Stomach (tissue), 9 donors: Measurements from ENCODE around the gene PARD3. TPM values are rescaled to one million over a fixed set of nuclear protein-coding genes. Genes with fewer than 3 reads are reported as not detected.

Experiments used
- DNase-seq, 2 donors: peaks; one replicate each; pipeline versions ENCODE4 v3.0.0 to v3.0.0-alpha.2; 2013 to 2019
- H3K27ac ChIP-seq, 5 donors: fragments of 200-600 bp in 4 of 5; sonication (generic) in 4 of 5; one replicate each; pipeline ENCODE4 v1.5.1; 2013 to 2019; ENCODE audit warnings: mild to moderate bottlenecking in 1 of 5, moderate library complexity in 1 of 5
- H3K27me3 ChIP-seq, 3 donors: fragments of 200-600 bp; sonication (generic); one replicate each; pipeline ENCODE4 v1.5.1; 2017 to 2019; ENCODE audit warnings: mixed run types in 1 of 3
- H3K36me3 ChIP-seq, 4 donors: fragments of 200-600 bp; sonication (generic); 1 replicate in 3 of 4; 2 replicates in 1 of 4; pipeline ENCODE4 v1.5.1; 2016 to 2019
- H3K4me1 ChIP-seq, 4 donors: fragments of 200-600 bp; sonication (generic); one replicate each; pipeline ENCODE4 v1.5.1; 2016 to 2019
- H3K4me3 ChIP-seq, 4 donors: fragments of 200-600 bp; sonication (generic) in 3 of 4; one replicate each; pipeline ENCODE4 v1.5.1; 2016 to 2019; ENCODE audit warnings: mild to moderate bottlenecking in 1 of 4
- H3K9me3 ChIP-seq, 4 donors: fragments of 200-600 bp; sonication (generic); one replicate each; pipeline ENCODE4 v1.5.1; 2016 to 2019
- CTCF ChIP-seq, 7 experiments: fragments of 450-650 bp in 4 of 7; fragments of 200-600 bp in 3 of 7; sonication (generic) in 3 of 7; IDR thresholded peaks; one replicate each; pipeline ENCODE4 v1.5.1; 2016 to 2019; ENCODE audit warnings: antibody characterized with exemption in 7 of 7, control low read depth in 2 of 7, mild to moderate bottlenecking in 1 of 7
- EP300 ChIP-seq: sonication (generic); formaldehyde crosslinking; IDR thresholded peaks from one replicate; pipeline ENCODE4 v1.6.1; 2017; ENCODE audit warnings: antibody characterized with exemption
- POLR2A ChIP-seq, 4 donors: fragments of 450-650 bp; IDR thresholded peaks; one replicate each; pipeline ENCODE4 v1.6.1; 2016; ENCODE audit warnings: antibody characterized with exemption in 4 of 4, control low read depth in 2 of 4, mild to moderate bottlenecking in 1 of 4, moderate library complexity in 1 of 4
- POLR2AphosphoS5 ChIP-seq, 3 donors: sonication (generic); formaldehyde crosslinking; IDR thresholded peaks; one replicate each; pipeline ENCODE4 v1.6.1; 2016; ENCODE audit warnings: antibody characterized with exemption in 3 of 3
- WGBS, 5 donors: extraction: QIAGEN DNeasy Blood & Tissue Kit in 3 of 5; methylation state at CpG; one replicate each; pipeline versions ENCODE4 v1.1.5 to v1.1.7; 2013 to 2018; 5-methylcytosine and 5-hydroxymethylcytosine counted together
- intact Hi-C: fragments of 100-400 bp; cut with DNase I; formaldehyde crosslinking; loops from one replicate; pipeline ENCODE4 v1.15.1; 2023; ENCODE audit warnings: low total_unique reads
- polyA plus RNA-seq, 3 donors: library from polyadenylated mRNA; stranded (reverse); fragments of 200-250 nt; gene quantifications; one replicate each; pipeline ENCODE4 v1.2.3, GENCODE V29; 2013
- total RNA-seq, 5 donors: library from RNA; depleted of rRNA; stranded (reverse); fragments of >200 nt; gene quantifications; one replicate each; pipeline versions ENCODE4 v1.1.0 to v1.2.3, GENCODE V29; 2014 to 2016
- donor health status: healthy with polysubstance abuse.
- donor health status: Bipolar disorder and iron deficiency.
- donor health status: healthy.

Gene PARD3
- total and polyA plus RNA-seq, 8 donors, result 13.7 to 118 (median 31.8) TPM

DNA sequence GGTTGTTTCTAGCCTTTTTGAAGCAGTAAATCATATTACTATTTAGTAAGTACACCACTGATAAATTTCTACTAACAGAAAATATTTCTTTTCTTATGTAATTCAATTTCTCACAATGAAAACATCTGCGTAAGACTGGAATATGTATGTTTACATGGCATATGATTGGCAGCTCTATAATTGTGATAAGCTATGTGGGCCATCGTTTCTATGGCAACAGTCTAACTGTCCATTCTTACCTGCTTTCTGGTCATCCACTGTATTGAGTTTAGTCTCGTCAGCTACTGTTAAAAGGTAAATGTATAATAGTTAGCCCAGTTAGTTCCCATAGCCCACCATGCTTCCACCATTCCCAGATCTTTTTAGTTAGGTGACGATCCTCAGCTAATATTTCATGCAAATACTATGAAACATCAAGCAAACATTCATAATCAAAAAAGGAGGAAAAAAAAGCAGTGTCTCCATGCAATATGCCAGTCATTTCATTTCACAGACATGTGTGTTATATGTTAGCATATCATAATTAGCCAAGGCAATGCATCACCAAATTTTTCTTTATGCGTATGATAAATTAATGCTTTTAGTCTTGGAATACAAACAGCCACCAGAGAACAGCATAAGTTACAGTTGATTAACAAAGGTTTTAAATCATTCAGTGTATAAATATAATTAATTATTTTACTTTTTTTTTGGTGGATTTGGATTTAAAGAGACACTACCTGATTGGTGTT lies 479.0 kb downstream of the PARD3 start:
- intact Hi-C loops, result no loop called here
- Histone ChIP-seq H3K4me3 (no peak overlapping the region), H3K27me3 (no peaks in the 10 kb centered on the region), H3K36me3 (peaks cover 0 to 12% (median under 1%) of the 10 kb centered on the region in 4 donors), H3K9me3 (no peaks in the 10 kb centered on the region), H3K4me1 (peaks cover 0 to 13% (median 2%) of the 10 kb centered on the region in 4 donors), H3K27ac (no peak overlapping the region)
- no peak for DNase-seq
- 87 to 92% (median 90%) methylated on average over 5 of the region's 5 CpGs for WGBS, 5 donors
- TF ChIP-seq POLR2A (IDR thresholded peaks at IDR 0.05) (no peak), EP300 (no peak), POLR2AphosphoS5 (IDR thresholded peaks at IDR 0.05) (no peak), CTCF (IDR thresholded peaks at IDR 0.05) (no peak)

GRCh38 chr10:34334908-34335307 lies 480.2 kb downstream of the PARD3 start:
- intact Hi-C loops, result no loop called here
- Histone ChIP-seq H3K27me3 (no peaks in the 10 kb centered on the region), H3K36me3 (peaks cover 0 to 18% (median 8%) of the 10 kb centered on the region in 4 donors), H3K4me1 (peaks cover 0 to 5% (median 0%) of the 10 kb centered on the region in 4 donors), H3K4me3 (no peak overlapping the region), H3K9me3 (no peaks in the 10 kb centered on the region), H3K27ac (no peak overlapping the region)
- no peak for TF ChIP-seq POLR2AphosphoS5 (IDR thresholded peaks at IDR 0.05)
- TF ChIP-seq EP300, result no peak
- no peak for TF ChIP-seq POLR2A (IDR thresholded peaks at IDR 0.05)
- TF ChIP-seq CTCF (IDR thresholded peaks at IDR 0.05), result no peak
- no peak for DNase-seq
- WGBS, 5 donors, result 85 to 95% (median 93%) methylated on average over 4 of the region's 4 CpGs

DNA sequence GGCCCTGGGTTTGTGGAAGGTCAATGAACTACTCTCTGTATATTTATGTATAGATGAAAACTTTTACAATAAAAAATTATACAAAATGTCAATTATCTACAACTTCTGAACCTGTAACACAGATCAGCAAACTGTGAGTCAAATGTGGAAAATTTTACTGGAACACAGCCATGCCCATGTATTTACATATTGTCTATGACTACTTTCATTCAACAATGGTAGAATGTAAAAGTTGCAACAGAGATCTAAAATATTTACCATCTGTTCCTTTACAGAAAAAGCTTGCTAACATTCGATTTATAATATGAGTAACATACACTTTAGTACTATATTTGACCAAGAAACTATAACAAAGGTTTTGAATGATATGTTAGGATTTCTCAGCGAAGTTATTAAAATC lies 481.6 kb downstream of the PARD3 start:
- intact Hi-C loops, result no loop called here
- TF ChIP-seq EP300 (no peak), CTCF (IDR thresholded peaks at IDR 0.05) (no peak), POLR2AphosphoS5 (IDR thresholded peaks at IDR 0.05) (no peak), POLR2A (IDR thresholded peaks at IDR 0.05) (no peak)
- H3K27me3 ChIP-seq, result no peaks in the 10 kb centered on the region
- no peak overlapping the region for H3K27ac ChIP-seq
- DNase-seq, result no peak
- no peak overlapping the region for H3K4me3 ChIP-seq
- H3K4me1 ChIP-seq, result peaks cover 0 to 5% (median 0%) of the 10 kb centered on the region in 4 donors
- no peaks in the 10 kb centered on the region for H3K9me3 ChIP-seq
- whole genome bisulfite sequencing, 5 donors, result 50 to 79% (median 61%) methylated on average over 2 of the region's 2 CpGs
- peaks cover 0 to 18% (median 9%) of the 10 kb centered on the region in 4 donors for H3K36me3 ChIP-seq

DNA sequence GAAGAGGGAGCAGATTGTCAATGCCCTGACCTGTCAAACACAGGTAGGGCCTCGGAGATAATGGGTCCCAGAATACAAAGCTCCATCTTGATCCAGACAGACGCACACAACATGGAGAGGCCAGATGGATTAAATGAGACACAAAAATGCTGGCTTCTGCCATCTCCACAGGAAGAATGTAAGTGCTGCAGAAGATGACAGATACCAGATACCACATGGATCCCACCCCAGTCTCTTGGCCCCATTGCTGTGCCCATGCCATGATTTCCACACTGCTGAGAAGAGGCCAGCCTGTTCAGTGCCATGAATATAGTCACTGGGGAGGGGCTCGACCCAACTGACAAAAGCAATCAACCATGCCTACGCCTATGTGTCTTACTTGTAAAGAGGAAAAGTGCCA lies 487.9 kb downstream of the PARD3 start:
- H3K4me1 ChIP-seq, result peaks cover 0 to 4% (median 0%) of the 10 kb centered on the region in 4 donors
- H3K4me3 ChIP-seq, result no peak overlapping the region
- H3K27me3 ChIP-seq, result no peaks in the 10 kb centered on the region
- peaks cover 0 to 25% (median 18%) of the 10 kb centered on the region in 4 donors for H3K36me3 ChIP-seq
- H3K27ac ChIP-seq, result no peak overlapping the region
- WGBS, 5 donors, result 80 to 94% (median 89%) methylated on average over 4 of the region's 4 CpGs
- DNase-seq, result no peak
- no peak for TF ChIP-seq POLR2A (IDR thresholded peaks at IDR 0.05)
- no peak for TF ChIP-seq EP300
- TF ChIP-seq CTCF (IDR thresholded peaks at IDR 0.05), result no peak
- no peak for TF ChIP-seq POLR2AphosphoS5 (IDR thresholded peaks at IDR 0.05)
- H3K9me3 ChIP-seq, result no peaks in the 10 kb centered on the region
- intact Hi-C loops, result no loop called here
